GM12864 (cell line): ENCODE data around the gene ZNF74.
"Not testable (repeated sequence)": the region's sequence is repeated elsewhere in the genome, so short reads cannot be mapped to it uniquely, and the experiment has no call there.

Source experiments
- DNase-seq: peaks from one replicate; pipeline ENCODE4 v3.0.0-alpha.2; 2011; ENCODE audit warnings: low read depth
- H3K4me3 ChIP-seq: 2 replicates; pipeline ENCODE4 v1.5.1; 2011; ENCODE audit warnings: mild to moderate bottlenecking, low read depth, low read length, control low read depth
- CTCF ChIP-seq: IDR thresholded peaks from 2 replicates; pipeline ENCODE4 v1.5.1; 2011; ENCODE audit warnings: low read depth, mild to moderate bottlenecking, moderate library complexity, low read length, control low read depth, inconsistent platforms; ENCODE audit errors: missing control alignments

Gene ZNF74

GRCh38 chr22:20384865-20385264, 9.1 kb upstream of the ZNF74 start:
- no peak overlapping the region for H3K4me3 ChIP-seq
- no peak for DNase-seq
- no peak for TF ChIP-seq CTCF

DNA sequence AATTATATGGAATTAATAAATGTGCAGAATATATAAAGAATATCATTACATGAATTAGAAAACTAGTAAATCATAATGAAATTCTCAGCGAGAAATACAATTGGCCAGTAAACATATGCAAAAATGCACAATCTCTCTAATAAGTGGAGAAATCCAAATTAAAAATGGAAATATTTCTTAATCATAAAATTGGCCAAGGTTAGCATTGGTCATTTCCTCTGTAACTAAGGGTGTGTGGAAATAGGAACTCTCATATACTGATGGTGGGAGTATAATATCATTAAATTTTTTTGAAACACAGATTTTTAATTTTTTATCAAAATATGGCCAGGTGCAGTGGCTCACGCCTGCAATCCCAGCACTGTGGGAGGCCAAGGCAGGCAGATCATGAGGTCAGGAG, 7.6 kb upstream of the ZNF74 start:
- no peak for TF ChIP-seq CTCF
- no peak for DNase-seq
- H3K4me3 ChIP-seq, result no peak overlapping the region

GRCh38 chr22:20386972-20387371, 7.0 kb upstream of the ZNF74 start:
- no peak for TF ChIP-seq CTCF
- H3K4me3 ChIP-seq, result no peak overlapping the region
- DNase-seq, result no peak

GRCh38 chr22:20388200-20388599, 5.8 kb upstream of the ZNF74 start:
- no peak for DNase-seq
- H3K4me3 ChIP-seq, result no peak overlapping the region
- TF ChIP-seq CTCF, result no peak

DNA sequence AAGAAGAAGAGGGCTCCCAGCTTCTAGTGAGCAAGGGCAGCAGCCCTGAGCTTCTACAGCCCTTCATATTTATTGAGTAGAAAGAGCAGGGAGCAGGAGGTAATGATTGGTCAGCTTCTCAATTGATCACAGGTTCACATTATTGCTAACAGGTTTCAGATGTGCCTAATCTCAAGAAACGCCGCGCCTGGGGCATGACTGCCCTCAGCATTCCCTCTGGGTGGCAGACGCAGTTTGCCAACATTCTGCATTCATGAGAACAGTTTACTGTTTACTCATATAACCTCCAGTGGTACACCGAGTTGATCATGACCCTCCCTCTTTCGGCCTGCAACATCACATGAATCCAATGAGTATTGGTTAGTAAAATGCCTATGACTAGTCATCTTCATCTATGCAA, 4.7 kb upstream of the ZNF74 start:
- DNase-seq, result no peak
- H3K4me3 ChIP-seq, result no peak overlapping the region
- TF ChIP-seq CTCF, result no peak

GRCh38 chr22:20390394-20390907, 3.5 kb upstream of the ZNF74 start:
- no peak for TF ChIP-seq CTCF
- no peak overlapping the region for H3K4me3 ChIP-seq
- DNase-seq, result no peak

GRCh38 chr22:20391222-20391621, 2.7 kb upstream of the ZNF74 start:
- no peak for TF ChIP-seq CTCF
- no peak for DNase-seq
- no peak overlapping the region for H3K4me3 ChIP-seq

DNA sequence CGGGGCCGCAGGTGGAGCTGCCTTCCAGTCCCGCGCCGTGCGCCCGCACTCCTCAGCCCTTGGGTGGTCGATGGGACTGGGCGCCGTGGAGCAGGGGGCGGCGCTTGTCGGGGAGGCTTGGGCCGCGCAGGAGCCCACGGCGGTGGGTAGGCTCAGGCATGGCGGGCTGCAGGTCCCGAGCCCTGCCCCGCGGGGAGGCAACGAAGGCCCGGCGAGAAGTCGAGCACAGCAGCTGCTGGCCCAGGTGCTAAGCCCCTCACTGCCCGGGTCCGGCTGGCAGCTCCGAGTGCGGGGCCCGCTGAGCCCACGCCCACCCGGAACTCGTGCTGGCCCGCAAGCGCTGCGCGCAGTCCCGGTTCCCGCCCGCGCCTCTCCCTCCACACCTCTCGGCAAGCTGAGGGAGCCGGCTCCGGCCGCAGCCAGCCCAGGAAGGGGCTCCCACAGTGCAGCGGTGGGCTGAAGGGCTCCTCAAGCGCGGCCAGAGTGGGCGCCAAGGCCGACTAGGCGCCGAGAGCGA, 1.5 kb upstream of the ZNF74 start:
- not testable (repeated sequence) for H3K4me3 ChIP-seq, DNase-seq
